Measurements from ENCODE around the gene SSTR5.

- TF ChIP-seq TAF1 (IDR thresholded peaks at IDR 0.05; ENCODE audit: borderline replicate concordance, low read depth, low read length) = no peak
- TF ChIP-seq POLR2A (IDR thresholded peaks at IDR 0.05; ENCODE audit: low read depth, low read length) = no peak
- no peak for TF ChIP-seq POLR2AphosphoS5 (IDR thresholded peaks at IDR 0.05; ENCODE audit: low read depth, low read length)
These were observed 24.6 kb downstream of the SSTR5 start for GRCh38 chr16:1097156-1097555.
